NCI-H2196 (cell line): Measurements from ENCODE around the gene URB1.
"Not testable (repeated sequence)": the region's sequence is repeated elsewhere in the genome, so short reads cannot be mapped to it uniquely, and the experiment has no call there.

ENCODE experiments used
- DNase-seq: peaks from one replicate; lab custom pipeline; 2025; ENCODE audit not compliant: unreplicated experiment; lab: John Stamatoyannopoulos, UW

Gene URB1

GRCh38 chr21:32413015-32413504, 20.2 kb upstream of the URB1 start:
- DNase-seq: peak; percentile 34

GRCh38 chr21:32412162-32413014, 19.6 kb upstream of the URB1 start, which contains the start of gene EVA1C:
Gene EVA1C (plus strand): TSS chr21:32412706. CDS start chr21:32412854, 148 bp downstream.
- peak; percentile 63 for DNase-seq

- peak; percentile 52 for DNase-seq
Observed at GRCh38 chr21:32411350-32412161, 18.7 kb upstream of the URB1 start.

- DNase-seq: no peak
Observed at GRCh38 chr21:32410916-32411315, 18.1 kb upstream of the URB1 start.

GRCh38 chr21:32410291-32410690, 17.5 kb upstream of the URB1 start:
- no peak for DNase-seq

- no peak for DNase-seq
Observed at GRCh38 chr21:32406405-32406804, 13.6 kb upstream of the URB1 start.

- peak; percentile 84 for DNase-seq
Observed at GRCh38 chr21:32403201-32403777, 10.5 kb upstream of the URB1 start.

- DNase-seq: no peak
Observed at GRCh38 chr21:32393677-32394001, 827 bp upstream of the URB1 start.

GRCh38 chr21:32392299-32392879, 423 bp downstream of the URB1 start:
- DNase-seq: no peak

GRCh38 chr21:32391755-32392154, 1.1 kb downstream of the URB1 start:
- DNase-seq: no peak

GRCh38 chr21:32390537-32391224, 2.1 kb downstream of the URB1 start:
- DNase-seq: not testable (repeated sequence)

- DNase-seq: no peak
Observed at GRCh38 chr21:32389337-32390015, 3.3 kb downstream of the URB1 start.

GRCh38 chr21:32388306-32388705, 4.5 kb downstream of the URB1 start:
- DNase-seq: no peak

GRCh38 chr21:32387151-32387550, 5.7 kb downstream of the URB1 start:
- DNase-seq: no peak

- DNase-seq: peak; percentile 31
Observed at GRCh38 chr21:32386195-32386870, 6.5 kb downstream of the URB1 start.

- no peak for DNase-seq
Observed at GRCh38 chr21:32383812-32384211, 9.0 kb downstream of the URB1 start.

GRCh38 chr21:32382108-32382644, 10.6 kb downstream of the URB1 start:
- DNase-seq: peak; percentile 54

- no peak for DNase-seq
Observed at GRCh38 chr21:32381571-32381970, 11.2 kb downstream of the URB1 start.

- DNase-seq: no peak
Observed at GRCh38 chr21:32380940-32381339, 11.9 kb downstream of the URB1 start.
